Keratinocyte (primary cell): Measurements from ENCODE around the gene DCAF7. TPM values are rescaled to one million over a fixed set of nuclear protein-coding genes. Genes with fewer than 3 reads are reported as not detected.

Experiments used
- DNase-seq: peaks from one replicate; pipeline ENCODE4 v3.0.0-alpha.2; 2011; ENCODE audit warnings: low read depth, missing footprints, low spot score
- FAIRE-seq: peaks from 2 replicates; lab custom pipeline; 2011; peaks lifted over from hg19 to GRCh38; lab: Jason Lieb, UNC
- H2AFZ ChIP-seq: 2 replicates; pipeline ENCODE4 v1.6.0; 2012; ENCODE audit warnings: low read length, control low read depth, inconsistent platforms; ENCODE audit not compliant: control insufficient read depth
- H3K27ac ChIP-seq: 2 replicates; pipeline ENCODE4 v1.5.1; 2011; ENCODE audit warnings: low read length; ENCODE audit not compliant: control insufficient read depth, insufficient read depth
- H3K27me3 ChIP-seq: 3 replicates; pipeline ENCODE4 v1.6.0; 2011; ENCODE audit warnings: low read length; ENCODE audit not compliant: control insufficient read depth, insufficient read depth; ENCODE audit errors: extremely low read depth
- H3K36me3 ChIP-seq, 2 experiments: 2 replicates in 1 of 2; 3 replicates in 1 of 2; pipeline ENCODE4 v1.5.1; 2011; ENCODE audit warnings: low read length in 2 of 2, mild to moderate bottlenecking in 1 of 2; ENCODE audit not compliant: control insufficient read depth in 2 of 2, insufficient read depth in 2 of 2; ENCODE audit errors: extremely low read depth in 1 of 2
- H3K4me1 ChIP-seq: 3 replicates; pipeline ENCODE4 v1.5.1; 2011; ENCODE audit warnings: low read length; ENCODE audit not compliant: control insufficient read depth, insufficient read depth; ENCODE audit errors: extremely low read depth
- H3K4me2 ChIP-seq: 3 replicates; pipeline ENCODE4 v1.6.0; 2011; ENCODE audit warnings: low read depth, low read length; ENCODE audit not compliant: control insufficient read depth, insufficient read depth; ENCODE audit errors: extremely low read depth
- H3K4me3 ChIP-seq, 3 experiments: fragments of 200-600 bp in 1 of 3; sonication (generic) in 1 of 3; 2 replicates in 2 of 3; 3 replicates in 1 of 3; pipeline ENCODE4 v1.5.1; 2011 to 2016; ENCODE audit warnings: low read length in 3 of 3, mild to moderate bottlenecking in 3 of 3, control low read depth in 2 of 3, inconsistent platforms in 1 of 3, low read depth in 1 of 3, mixed read lengths in 1 of 3, mixed run types in 1 of 3, moderate library complexity in 1 of 3; ENCODE audit not compliant: control insufficient read depth in 2 of 3, insufficient read depth in 2 of 3; ENCODE audit errors: extremely low read depth in 1 of 3
- H3K79me2 ChIP-seq: 2 replicates; pipeline ENCODE4 v1.6.0; 2012; ENCODE audit warnings: low read length; ENCODE audit not compliant: control insufficient read depth, insufficient read depth
- H3K9ac ChIP-seq: 3 replicates; pipeline ENCODE4 v1.6.0; 2011; ENCODE audit warnings: low read length; ENCODE audit not compliant: control insufficient read depth, insufficient read depth; ENCODE audit errors: extremely low read depth
- H3K9me1 ChIP-seq: 3 replicates; pipeline ENCODE4 v1.6.0; 2011; ENCODE audit warnings: low read length; ENCODE audit not compliant: control insufficient read depth, insufficient read depth; ENCODE audit errors: extremely low read depth
- H3K9me3 ChIP-seq: 2 replicates; pipeline ENCODE4 v1.5.1; 2012; ENCODE audit warnings: low read depth, low read length; ENCODE audit not compliant: control insufficient read depth
- H4K20me1 ChIP-seq: 3 replicates; pipeline ENCODE4 v1.6.0; 2011; ENCODE audit warnings: low read length; ENCODE audit not compliant: control insufficient read depth, insufficient read depth; ENCODE audit errors: extremely low read depth
- EZH2 ChIP-seq: IDR thresholded peaks from one replicate; pipeline ENCODE4 v1.6.1; 2012; ENCODE audit warnings: inconsistent platforms, mild to moderate bottlenecking, low read length, moderate library complexity
- dilution Hi-C: fragments of 300-500 bp; cut with MboI; formaldehyde crosslinking; loops from one replicate; pipeline ENCODE4 v1.7.0; 2020; ENCODE audit warnings: low sequenced_read_pairs; ENCODE audit not compliant: extremely low pct_ligation_motif_present
- polyA plus RNA-seq, 5 experiments: library from polyadenylated mRNA; depleted of rRNA in 3 of 5; stranded (reverse) in 3 of 5; stranded (forward) in 1 of 5; unstranded in 1 of 5; fragments of >200 nt; gene quantifications; 1 replicate in 1 of 5; 2 replicates in 3 of 5; 3 replicates in 1 of 5; pipeline versions ENCODE4 v1.2.1 to v1.2.3, GENCODE V29; 2011 to 2012; ENCODE audit warnings: missing spikeins in 2 of 5, low read depth in 1 of 5, low replicate concordance in 1 of 5
- TF ChIP-seq, protein P1 (sequence below), 3 experiments: IDR thresholded peaks in 1 of 3; conservative IDR thresholded peaks in 1 of 3; optimal IDR thresholded peaks in 1 of 3; 2 replicates in 2 of 3; 3 replicates in 1 of 3; pipeline versions ENCODE3 to v1.5.1; 2011; ENCODE audit warnings: low read length in 3 of 3, mild to moderate bottlenecking in 3 of 3, moderate library complexity in 2 of 3, control low read depth in 1 of 3, inconsistent platforms in 1 of 3; ENCODE audit not compliant: insufficient read depth in 2 of 3; ENCODE audit errors: extremely low read depth in 1 of 3

Gene DCAF7
- polyA plus RNA-seq, 1 donor (not counting 4 experiments of a cell fraction or from before 2014, with no cell fraction given): 32.6 TPM

DNA sequence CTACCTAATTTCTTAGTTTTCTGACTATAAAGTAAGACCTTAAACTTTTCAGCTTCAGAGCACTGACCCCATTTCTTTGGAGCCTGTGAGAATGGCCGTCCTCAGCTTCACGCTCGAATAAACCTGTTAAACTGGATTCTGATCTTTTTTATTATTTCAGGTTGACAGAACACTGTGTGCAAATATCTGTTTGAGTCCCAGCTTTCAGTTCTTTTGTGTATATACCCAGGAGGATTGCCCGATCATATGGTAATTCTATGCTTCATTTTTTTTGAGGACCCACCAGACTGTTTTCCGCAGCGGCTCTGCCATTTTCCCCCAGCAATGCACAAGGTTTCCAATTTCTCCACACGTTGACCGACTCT, 47.0 kb upstream of the DCAF7 start:
- dilution Hi-C loops: no loop called here
- no peaks in the 10 kb centered on the region for H3K9me1 ChIP-seq
- H3K4me1 ChIP-seq: no peaks in the 10 kb centered on the region
- H2AFZ ChIP-seq: no peak overlapping the region
- H3K27me3 ChIP-seq: peaks cover 22% of the 10 kb centered on the region
- H3K27ac ChIP-seq: no peak overlapping the region
- no peak overlapping the region for H3K9ac ChIP-seq
- no peak overlapping the region for H3K4me3 ChIP-seq
- H3K36me3 ChIP-seq: no peaks in the 10 kb centered on the region
- H3K79me2 ChIP-seq: no peaks in the 10 kb centered on the region
- H3K9me3 ChIP-seq: no peaks in the 10 kb centered on the region
- no peak for FAIRE-seq
- TF ChIP-seq, protein P1, sequence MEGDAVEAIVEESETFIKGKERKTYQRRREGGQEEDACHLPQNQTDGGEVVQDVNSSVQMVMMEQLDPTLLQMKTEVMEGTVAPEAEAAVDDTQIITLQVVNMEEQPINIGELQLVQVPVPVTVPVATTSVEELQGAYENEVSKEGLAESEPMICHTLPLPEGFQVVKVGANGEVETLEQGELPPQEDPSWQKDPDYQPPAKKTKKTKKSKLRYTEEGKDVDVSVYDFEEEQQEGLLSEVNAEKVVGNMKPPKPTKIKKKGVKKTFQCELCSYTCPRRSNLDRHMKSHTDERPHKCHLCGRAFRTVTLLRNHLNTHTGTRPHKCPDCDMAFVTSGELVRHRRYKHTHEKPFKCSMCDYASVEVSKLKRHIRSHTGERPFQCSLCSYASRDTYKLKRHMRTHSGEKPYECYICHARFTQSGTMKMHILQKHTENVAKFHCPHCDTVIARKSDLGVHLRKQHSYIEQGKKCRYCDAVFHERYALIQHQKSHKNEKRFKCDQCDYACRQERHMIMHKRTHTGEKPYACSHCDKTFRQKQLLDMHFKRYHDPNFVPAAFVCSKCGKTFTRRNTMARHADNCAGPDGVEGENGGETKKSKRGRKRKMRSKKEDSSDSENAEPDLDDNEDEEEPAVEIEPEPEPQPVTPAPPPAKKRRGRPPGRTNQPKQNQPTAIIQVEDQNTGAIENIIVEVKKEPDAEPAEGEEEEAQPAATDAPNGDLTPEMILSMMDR (optimal IDR thresholded peaks at IDR 0.05 in 1 of 3, IDR thresholded peaks at IDR 0.05 in 1 of 3, conservative IDR thresholded peaks at IDR 0.05 in 1 of 3; ENCODE audit: extremely low read depth in 1 of 3, insufficient read depth in 2 of 3, low read length in 3 of 3): no peak
- no peak for TF ChIP-seq EZH2
- H3K4me2 ChIP-seq: no peak overlapping the region
- DNase-seq: no peak
- no peaks in the 10 kb centered on the region for H4K20me1 ChIP-seq

DNA sequence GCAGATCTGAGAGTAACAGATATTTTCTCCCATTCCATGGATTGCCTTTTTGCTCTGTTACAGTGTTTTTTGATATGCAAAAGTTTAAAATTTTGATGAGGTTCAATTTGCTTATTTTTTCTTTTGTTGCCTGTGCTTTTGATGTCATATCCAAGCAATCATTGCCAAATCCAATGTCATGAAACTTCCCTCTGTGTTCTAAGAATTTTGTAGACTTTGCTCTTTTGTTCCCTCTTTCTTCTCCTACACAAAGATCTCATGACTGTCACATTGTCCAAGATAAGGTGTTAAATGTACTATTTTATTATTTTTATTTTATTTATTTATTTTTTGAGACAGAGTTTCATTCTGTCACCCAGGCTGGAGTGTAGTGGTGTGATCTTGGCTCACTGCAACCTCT, 46.0 kb upstream of the DCAF7 start:
- Histone ChIP-seq H3K27ac (no peak overlapping the region), H3K4me1 (no peaks in the 10 kb centered on the region), H2AFZ (no peak overlapping the region), H3K27me3 (peaks cover 21% of the 10 kb centered on the region), H3K36me3 (no peaks in the 10 kb centered on the region), H3K9me1 (no peaks in the 10 kb centered on the region), H3K9me3 (no peaks in the 10 kb centered on the region), H3K4me3 (no peak overlapping the region), H3K9ac (no peak overlapping the region), H3K4me2 (no peak overlapping the region), H4K20me1 (no peaks in the 10 kb centered on the region), H3K79me2 (no peaks in the 10 kb centered on the region)
- FAIRE-seq (no peak), DNase-seq (no peak)
- no peak for TF ChIP-seq EZH2
- TF ChIP-seq, protein P1 (optimal IDR thresholded peaks at IDR 0.05 in 1 of 3, IDR thresholded peaks at IDR 0.05 in 1 of 3, conservative IDR thresholded peaks at IDR 0.05 in 1 of 3; ENCODE audit: extremely low read depth in 1 of 3, insufficient read depth in 2 of 3, low read length in 3 of 3): no peak
- dilution Hi-C loops: no loop called here
